Prostate gland (tissue), 2 donors: ENCODE results near the gene GTSE1. TPM values are rescaled to one million over a fixed set of nuclear protein-coding genes. Genes with fewer than 3 reads are reported as not detected.

ENCODE experiments used
- DNase-seq: peaks from one replicate; pipeline ENCODE4 v3.0.0-alpha.2; 2019; ENCODE audit warnings: low spot score
- H3K27ac ChIP-seq, 2 donors: fragments of 200-600 bp; sonication (generic); 2 replicates each; pipeline ENCODE4 v1.5.1; 2017 to 2019
- H3K27me3 ChIP-seq: fragments of 200-600 bp; sonication (generic); replicated peaks from 2 replicates; pipeline ENCODE4 v1.5.1; 2019; ENCODE audit not compliant: insufficient read depth
- H3K36me3 ChIP-seq, 2 donors: fragments of 200-600 bp; sonication (generic); 1 replicate in 1 of 2; 2 replicates in 1 of 2; pipeline versions ENCODE4 v1.5.1 to v1.8.1; 2017 to 2019
- H3K4me1 ChIP-seq: fragments of 200-600 bp; sonication (generic); replicated peaks from 2 replicates; pipeline ENCODE4 v1.5.1; 2019
- H3K4me3 ChIP-seq, 2 donors: fragments of 200-600 bp; sonication (generic); 2 replicates each; pipeline ENCODE4 v1.5.1; 2017 to 2019
- H3K9me3 ChIP-seq: fragments of 200-600 bp; sonication (generic); 2 replicates; pipeline ENCODE4 v1.5.1; 2017
- POLR2A ChIP-seq: fragments of 450-650 bp; IDR thresholded peaks from one replicate; pipeline ENCODE4 v1.6.1; 2016; ENCODE audit warnings: antibody characterized with exemption, mild to moderate bottlenecking
- POLR2AphosphoS5 ChIP-seq: sonication (generic); formaldehyde crosslinking; IDR thresholded peaks from one replicate; pipeline ENCODE4 v1.6.1; 2017; ENCODE audit warnings: antibody characterized with exemption
- WGBS: methylation state at CpG from one replicate; pipeline ENCODE4 v1.1.5; 2018; 5-methylcytosine and 5-hydroxymethylcytosine counted together
- intact Hi-C: fragments of 100-400 bp; cut with DNase I; formaldehyde crosslinking; loops from one replicate; pipeline ENCODE4 v1.14.2; 2022
- total RNA-seq, 2 donors: library from RNA; depleted of rRNA; stranded (reverse); fragments of >200 nt; gene quantifications; one replicate each; pipeline ENCODE4 v1.1.0, GENCODE V29; 2016
- TF ChIP-seq, protein P1 (sequence below), 4 experiments: fragments of 200-600 bp in 2 of 4; fragments of 450-650 bp in 2 of 4; sonication (generic) in 2 of 4; IDR thresholded peaks; 1 replicate in 3 of 4; 2 replicates in 1 of 4; pipeline ENCODE4 v1.5.1; 2016 to 2019; ENCODE audit warnings: antibody characterized with exemption in 4 of 4, mild to moderate bottlenecking in 2 of 4, moderate library complexity in 2 of 4

GTSE1 gene
- total RNA-seq, 2 donors from 2014 or later = 0.46 to 4.8 TPM

DNA sequence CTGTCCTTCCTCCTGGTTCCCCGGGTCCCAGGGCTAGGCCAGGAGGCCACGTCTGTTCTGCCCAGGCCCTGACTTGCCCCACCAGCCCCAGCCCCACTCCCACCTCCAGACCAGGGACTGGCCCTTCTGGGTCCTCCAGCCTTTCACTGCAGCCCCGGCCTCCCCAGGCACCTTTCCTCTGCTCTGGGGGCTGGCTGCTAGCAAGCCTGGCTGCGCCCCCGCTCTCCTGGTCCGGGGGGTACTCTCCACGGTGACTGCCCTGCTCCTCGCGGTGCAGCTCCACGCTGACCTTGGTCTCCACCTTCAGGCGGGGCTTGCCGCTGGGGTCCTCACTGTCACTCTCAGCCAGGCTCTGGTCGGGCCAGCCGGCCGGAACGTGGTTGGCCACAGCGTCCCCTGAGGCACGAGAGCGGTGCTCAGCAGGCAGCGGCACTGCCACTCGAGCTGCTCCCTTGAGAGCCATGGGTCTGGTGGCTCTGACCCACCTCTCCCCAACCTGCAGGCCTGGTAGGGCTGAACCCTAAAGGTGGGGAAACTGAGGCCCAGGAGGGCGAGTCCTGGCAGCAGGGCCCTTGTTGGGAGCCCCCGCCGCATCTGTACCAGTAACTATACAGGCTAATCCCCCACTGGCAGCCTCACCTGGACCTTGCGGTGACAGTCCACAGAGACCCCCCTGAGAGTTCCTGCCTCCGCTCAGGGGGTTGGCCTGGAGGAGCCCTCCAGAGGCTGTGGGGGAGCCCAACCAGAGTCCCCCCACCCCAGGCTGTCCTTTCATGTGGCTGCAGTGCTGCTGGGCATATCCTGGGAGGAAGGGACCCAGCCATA lies 67.9 kb downstream of the GTSE1 start:
- no peak overlapping the region for H3K4me3 ChIP-seq
- no peaks in the 10 kb centered on the region for H3K27me3 ChIP-seq
- no peak for TF ChIP-seq POLR2AphosphoS5
- TF ChIP-seq, protein P1, sequence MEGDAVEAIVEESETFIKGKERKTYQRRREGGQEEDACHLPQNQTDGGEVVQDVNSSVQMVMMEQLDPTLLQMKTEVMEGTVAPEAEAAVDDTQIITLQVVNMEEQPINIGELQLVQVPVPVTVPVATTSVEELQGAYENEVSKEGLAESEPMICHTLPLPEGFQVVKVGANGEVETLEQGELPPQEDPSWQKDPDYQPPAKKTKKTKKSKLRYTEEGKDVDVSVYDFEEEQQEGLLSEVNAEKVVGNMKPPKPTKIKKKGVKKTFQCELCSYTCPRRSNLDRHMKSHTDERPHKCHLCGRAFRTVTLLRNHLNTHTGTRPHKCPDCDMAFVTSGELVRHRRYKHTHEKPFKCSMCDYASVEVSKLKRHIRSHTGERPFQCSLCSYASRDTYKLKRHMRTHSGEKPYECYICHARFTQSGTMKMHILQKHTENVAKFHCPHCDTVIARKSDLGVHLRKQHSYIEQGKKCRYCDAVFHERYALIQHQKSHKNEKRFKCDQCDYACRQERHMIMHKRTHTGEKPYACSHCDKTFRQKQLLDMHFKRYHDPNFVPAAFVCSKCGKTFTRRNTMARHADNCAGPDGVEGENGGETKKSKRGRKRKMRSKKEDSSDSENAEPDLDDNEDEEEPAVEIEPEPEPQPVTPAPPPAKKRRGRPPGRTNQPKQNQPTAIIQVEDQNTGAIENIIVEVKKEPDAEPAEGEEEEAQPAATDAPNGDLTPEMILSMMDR (IDR thresholded peaks at IDR 0.05) = no peak
- no peak for TF ChIP-seq POLR2A
- WGBS = 87% methylated on average over 26 of the region's 26 CpGs
- no peak for DNase-seq
- intact Hi-C loops = no loop called here
- no peaks in the 10 kb centered on the region for H3K36me3 ChIP-seq
- no peak overlapping the region for H3K27ac ChIP-seq
- H3K4me1 ChIP-seq = no peaks in the 10 kb centered on the region
- no peaks in the 10 kb centered on the region for H3K9me3 ChIP-seq

- H3K27ac ChIP-seq = no peak overlapping the region
- no peak overlapping the region for H3K4me3 ChIP-seq
- DNase-seq = no peak
- H3K36me3 ChIP-seq = no peaks in the 10 kb centered on the region
- 96% methylated on average over 22 of the region's 22 CpGs for WGBS
- H3K9me3 ChIP-seq = no peaks in the 10 kb centered on the region
- intact Hi-C loops = no loop called here
- H3K4me1 ChIP-seq = no peaks in the 10 kb centered on the region
- TF ChIP-seq POLR2AphosphoS5 (no peak), POLR2A (no peak)
- TF ChIP-seq, protein P1 (IDR thresholded peaks at IDR 0.05) = no peak
- H3K27me3 ChIP-seq = no peaks in the 10 kb centered on the region
Observed at GRCh38 chr22:46365166-46365624, 68.5 kb downstream of the GTSE1 start.

DNA sequence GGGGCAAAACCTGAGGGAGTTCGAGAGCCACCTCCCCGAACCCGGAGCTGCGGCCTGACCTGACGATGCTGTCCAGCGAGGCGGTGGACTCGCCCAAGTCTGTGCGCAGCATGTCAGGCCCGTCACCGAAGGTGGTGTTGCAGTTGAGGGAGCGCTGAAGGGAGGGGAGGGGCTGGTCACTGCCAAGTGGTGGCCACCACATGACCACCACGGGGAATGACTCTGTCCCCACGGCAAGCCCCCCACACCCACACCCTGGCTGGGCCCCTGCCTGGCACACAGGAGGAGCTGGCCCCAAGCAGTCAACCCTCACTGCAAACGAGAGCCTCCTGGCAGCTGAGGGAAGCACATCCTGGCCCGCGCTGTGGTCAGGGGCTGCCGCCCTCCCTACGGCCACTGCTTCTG lies 69.7 kb downstream of the GTSE1 start:
- H3K36me3 ChIP-seq = no peaks in the 10 kb centered on the region
- H3K4me1 ChIP-seq = no peaks in the 10 kb centered on the region
- WGBS = 92% methylated on average over 14 of the region's 19 CpGs
- no peak for DNase-seq
- TF ChIP-seq POLR2AphosphoS5 = no peak
- TF ChIP-seq, protein P1 (IDR thresholded peaks at IDR 0.05) = no peak
- no peak for TF ChIP-seq POLR2A
- no peaks in the 10 kb centered on the region for H3K27me3 ChIP-seq
- H3K27ac ChIP-seq = no peak overlapping the region
- intact Hi-C loops = no loop called here
- no peak overlapping the region for H3K4me3 ChIP-seq
- no peaks in the 10 kb centered on the region for H3K9me3 ChIP-seq

DNA sequence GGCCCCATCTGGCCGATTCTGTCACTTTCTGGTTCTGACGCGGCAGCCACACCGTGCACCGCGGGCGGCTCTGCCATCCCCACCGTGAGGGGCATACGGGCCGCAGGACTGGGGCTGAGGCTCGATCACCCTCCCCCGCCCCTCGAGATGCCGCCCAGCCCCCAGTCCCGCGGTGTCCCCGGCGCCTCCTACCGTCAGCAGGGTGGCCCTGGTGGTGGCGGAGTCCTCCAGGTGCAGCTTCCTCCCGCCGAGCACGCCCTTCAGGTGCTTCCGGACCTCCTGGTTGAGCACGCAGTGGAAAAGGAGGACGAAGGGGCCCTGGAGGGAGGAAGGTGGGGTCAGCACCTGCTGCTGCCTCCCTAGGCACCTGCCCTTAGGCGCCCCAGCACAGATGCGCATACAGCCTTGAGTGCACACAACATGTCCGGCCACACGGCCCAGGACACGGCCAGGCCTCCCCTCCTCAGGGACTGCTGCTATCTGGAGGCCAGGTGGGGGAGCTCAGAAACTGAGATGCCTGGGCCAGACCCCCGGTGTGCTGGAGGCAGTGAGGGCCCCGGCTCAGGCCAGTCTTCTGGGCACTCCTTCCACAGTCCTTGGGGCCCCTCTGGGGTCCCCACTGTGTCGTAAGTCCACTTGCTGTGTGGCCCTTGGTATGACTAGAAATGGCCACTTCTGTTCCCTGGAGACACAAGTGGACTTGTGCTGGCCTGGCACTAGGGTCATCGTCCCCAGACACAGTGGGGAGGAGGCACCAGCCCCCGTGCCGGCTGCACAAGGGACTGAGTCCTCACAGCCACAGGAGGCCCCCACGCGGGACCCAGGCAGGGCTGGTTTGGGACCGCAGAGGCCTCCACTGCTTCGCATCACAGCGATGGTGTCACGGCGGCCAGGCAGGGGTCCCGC lies 70.4 kb downstream of the GTSE1 start:
- TF ChIP-seq, protein P1 (IDR thresholded peaks at IDR 0.05) = no peak
- no peak for TF ChIP-seq POLR2A
- TF ChIP-seq POLR2AphosphoS5 = no peak
- Histone ChIP-seq H3K27ac (no peak overlapping the region), H3K27me3 (no peaks in the 10 kb centered on the region), H3K4me1 (no peaks in the 10 kb centered on the region), H3K9me3 (no peaks in the 10 kb centered on the region), H3K4me3 (no peak overlapping the region), H3K36me3 (no peaks in the 10 kb centered on the region)
- no peak for DNase-seq
- 80% methylated on average over 38 of the region's 45 CpGs for WGBS
- intact Hi-C loops = no loop called here
